ENCODE data around the gene OVCH2. TPM values are rescaled to one million over a fixed set of nuclear protein-coding genes. Genes with fewer than 3 reads are reported as not detected.

OVCH2 gene
- total and polyA plus RNA-seq, 2 experiments from 2014 or later = 0.42 to 1.3 TPM

GRCh38 chr11:7672276-7672959 lies 33.9 kb downstream of the OVCH2 start (continued):
- TF ChIP-seq ZNF462 (CRISPR knock-in tag; IDR thresholded peaks at IDR 0.05) = no peak
- TF ChIP-seq ZNF331 (CRISPR knock-in tag; IDR thresholded peaks at IDR 0.05; ENCODE audit: low read depth) = no peak
- TF ChIP-seq ETS1 (IDR thresholded peaks at IDR 0.05) = no peak
- TF ChIP-seq CREB1 (CRISPR knock-in tag; IDR thresholded peaks at IDR 0.05; ENCODE audit: low read depth) = no peak

- Histone ChIP-seq H3K4me1 (ENCODE audit: insufficient read depth) (peaks cover 14% of the 10 kb centered on the region; the same call in 1 of the 2 replicates), H3K9me2 (ENCODE audit: insufficient read depth) (no peaks in the 10 kb centered on the region), H2AFZ (no peak overlapping the region), H3K4me3 (no peak overlapping the region), H3F3A (replicated peaks; ENCODE audit: low read depth) (0 out of 2 replicates have a peak, but pooled peaks cover 3% of the 10 kb centered on the region), H3K79me2 (replicated peaks; ENCODE audit: insufficient read depth) (no peaks in the 10 kb centered on the region), H3K27me3 (ENCODE audit: insufficient read depth) (no peaks in the 10 kb centered on the region), H3K27ac (ENCODE audit: low read depth) (no peak overlapping the region), H3K4me2 (no peak overlapping the region), H3K36me3 (ENCODE audit: insufficient read depth) (peaks cover 7% of the 10 kb centered on the region; the same call in 1 of the 2 replicates), H4K20me1 (replicated peaks; ENCODE audit: insufficient read depth) (no peaks in the 10 kb centered on the region)
- H3K4me1 Mint-ChIP-seq = peaks cover 30% of the 10 kb centered on the region
- no peak overlapping the region for H3K27ac Mint-ChIP-seq
- DNase-seq (ENCODE audit: low spot score) (no peak), ATAC-seq (no peak)
- H3K27me3 Mint-ChIP-seq (ENCODE audit: insufficient read depth, low read depth, poor library complexity) = peaks cover 13% of the 10 kb centered on the region
- H3K4me3 Mint-ChIP-seq = no peak overlapping the region
- peaks cover 33% of the 10 kb centered on the region for H3K36me3 Mint-ChIP-seq (ENCODE audit: low read depth)
- H3K9me3 Mint-ChIP-seq = no peaks in the 10 kb centered on the region
- TF ChIP-seq REST (IDR thresholded peaks at IDR 0.05; ENCODE audit: unreplicated experiment) (no peak), ZNF331 (CRISPR knock-in tag; IDR thresholded peaks at IDR 0.05; ENCODE audit: low read depth) (no peak), EZH2phosphoT487 (IDR thresholded peaks at IDR 0.05; ENCODE audit: unreplicated experiment) (no peak)
Observed at GRCh38 chr11:7671347-7672215, 34.7 kb downstream of the OVCH2 start.
